Ishikawa (cell line): ENCODE data around the gene MACROD2.

Source experiments
- CEBPB ChIP-seq: IDR thresholded peaks from 2 replicates; pipeline ENCODE4 v1.6.1; 2012
- CREB1 ChIP-seq: IDR thresholded peaks from 2 replicates; pipeline ENCODE4 v1.6.1; 2012; ENCODE audit warnings: low read depth
- EGR1 ChIP-seq: IDR thresholded peaks from 2 replicates; pipeline ENCODE4 v1.6.1; 2012
- EP300 ChIP-seq: IDR thresholded peaks from 2 replicates; pipeline ENCODE4 v1.6.1; 2012; ENCODE audit warnings: borderline replicate concordance
- FOXM1 ChIP-seq: IDR thresholded peaks from 2 replicates; pipeline ENCODE4 v1.6.1; 2012; ENCODE audit warnings: low read depth, borderline replicate concordance
- NFIC ChIP-seq: IDR thresholded peaks from 2 replicates; pipeline ENCODE4 v1.6.1; 2012
- RAD21 ChIP-seq: IDR thresholded peaks from 2 replicates; pipeline ENCODE4 v1.6.1; 2012; ENCODE audit warnings: low read depth
- TAF1 ChIP-seq: IDR thresholded peaks from 2 replicates; pipeline ENCODE4 v1.6.1; 2012; ENCODE audit warnings: low read depth, mild to moderate bottlenecking
- TCF12 ChIP-seq: IDR thresholded peaks from 2 replicates; pipeline ENCODE4 v1.6.1; 2012; ENCODE audit warnings: low read depth
- TEAD4 ChIP-seq: IDR thresholded peaks from 2 replicates; pipeline ENCODE4 v1.6.1; 2012
- YY1 ChIP-seq: IDR thresholded peaks from 2 replicates; pipeline ENCODE4 v1.6.1; 2012; ENCODE audit warnings: low read depth
- ZBTB7A ChIP-seq: IDR thresholded peaks from 2 replicates; pipeline ENCODE4 v1.6.1; 2012; ENCODE audit warnings: low read depth
- TF ChIP-seq, protein P1 (sequence below): IDR thresholded peaks from 2 replicates; pipeline ENCODE4 v1.6.1; 2012; ENCODE audit warnings: low read depth, mild to moderate bottlenecking
- TF ChIP-seq, protein P2 (sequence below): IDR thresholded peaks from 2 replicates; pipeline ENCODE4 v1.6.1; 2012
- TF ChIP-seq, protein P3 (sequence below): IDR thresholded peaks from 2 replicates; pipeline ENCODE4 v1.6.1; 2012

The MACROD2 gene

DNA sequence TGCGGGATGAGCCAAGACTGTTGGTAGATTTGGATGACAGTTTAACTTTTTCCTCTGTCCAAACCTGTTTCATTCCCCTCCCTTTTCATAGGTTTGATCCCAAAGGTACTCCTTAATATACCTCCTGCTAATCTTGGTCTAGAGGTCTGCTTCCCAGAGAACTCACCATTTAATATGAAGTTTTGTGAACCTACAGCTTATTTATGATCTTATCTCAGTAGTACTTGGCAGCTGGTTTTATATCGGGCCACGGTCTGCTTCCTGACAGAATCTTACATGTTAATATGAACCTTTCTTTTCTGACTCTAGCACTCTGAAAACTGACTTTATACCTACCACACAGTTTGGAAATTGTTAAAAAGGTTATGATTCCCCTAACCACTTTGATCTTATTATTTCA, 138.7 kb downstream of the MACROD2 start:
- TF ChIP-seq, protein P1, sequence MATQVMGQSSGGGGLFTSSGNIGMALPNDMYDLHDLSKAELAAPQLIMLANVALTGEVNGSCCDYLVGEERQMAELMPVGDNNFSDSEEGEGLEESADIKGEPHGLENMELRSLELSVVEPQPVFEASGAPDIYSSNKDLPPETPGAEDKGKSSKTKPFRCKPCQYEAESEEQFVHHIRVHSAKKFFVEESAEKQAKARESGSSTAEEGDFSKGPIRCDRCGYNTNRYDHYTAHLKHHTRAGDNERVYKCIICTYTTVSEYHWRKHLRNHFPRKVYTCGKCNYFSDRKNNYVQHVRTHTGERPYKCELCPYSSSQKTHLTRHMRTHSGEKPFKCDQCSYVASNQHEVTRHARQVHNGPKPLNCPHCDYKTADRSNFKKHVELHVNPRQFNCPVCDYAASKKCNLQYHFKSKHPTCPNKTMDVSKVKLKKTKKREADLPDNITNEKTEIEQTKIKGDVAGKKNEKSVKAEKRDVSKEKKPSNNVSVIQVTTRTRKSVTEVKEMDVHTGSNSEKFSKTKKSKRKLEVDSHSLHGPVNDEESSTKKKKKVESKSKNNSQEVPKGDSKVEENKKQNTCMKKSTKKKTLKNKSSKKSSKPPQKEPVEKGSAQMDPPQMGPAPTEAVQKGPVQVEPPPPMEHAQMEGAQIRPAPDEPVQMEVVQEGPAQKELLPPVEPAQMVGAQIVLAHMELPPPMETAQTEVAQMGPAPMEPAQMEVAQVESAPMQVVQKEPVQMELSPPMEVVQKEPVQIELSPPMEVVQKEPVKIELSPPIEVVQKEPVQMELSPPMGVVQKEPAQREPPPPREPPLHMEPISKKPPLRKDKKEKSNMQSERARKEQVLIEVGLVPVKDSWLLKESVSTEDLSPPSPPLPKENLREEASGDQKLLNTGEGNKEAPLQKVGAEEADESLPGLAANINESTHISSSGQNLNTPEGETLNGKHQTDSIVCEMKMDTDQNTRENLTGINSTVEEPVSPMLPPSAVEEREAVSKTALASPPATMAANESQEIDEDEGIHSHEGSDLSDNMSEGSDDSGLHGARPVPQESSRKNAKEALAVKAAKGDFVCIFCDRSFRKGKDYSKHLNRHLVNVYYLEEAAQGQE: no peak
- TF ChIP-seq CREB1 (no peak), TCF12 (no peak), TEAD4 (no peak), EGR1 (no peak), CEBPB (no peak), EP300 (no peak), RAD21 (no peak), NFIC (no peak), YY1 (no peak), TAF1 (no peak), ZBTB7A (no peak)
- TF ChIP-seq, protein P2, sequence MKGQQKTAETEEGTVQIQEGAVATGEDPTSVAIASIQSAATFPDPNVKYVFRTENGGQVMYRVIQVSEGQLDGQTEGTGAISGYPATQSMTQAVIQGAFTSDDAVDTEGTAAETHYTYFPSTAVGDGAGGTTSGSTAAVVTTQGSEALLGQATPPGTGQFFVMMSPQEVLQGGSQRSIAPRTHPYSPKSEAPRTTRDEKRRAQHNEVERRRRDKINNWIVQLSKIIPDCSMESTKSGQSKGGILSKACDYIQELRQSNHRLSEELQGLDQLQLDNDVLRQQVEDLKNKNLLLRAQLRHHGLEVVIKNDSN: no peak
- TF ChIP-seq, protein P3, sequence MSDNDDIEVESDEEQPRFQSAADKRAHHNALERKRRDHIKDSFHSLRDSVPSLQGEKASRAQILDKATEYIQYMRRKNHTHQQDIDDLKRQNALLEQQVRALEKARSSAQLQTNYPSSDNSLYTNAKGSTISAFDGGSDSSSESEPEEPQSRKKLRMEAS: no peak

DNA sequence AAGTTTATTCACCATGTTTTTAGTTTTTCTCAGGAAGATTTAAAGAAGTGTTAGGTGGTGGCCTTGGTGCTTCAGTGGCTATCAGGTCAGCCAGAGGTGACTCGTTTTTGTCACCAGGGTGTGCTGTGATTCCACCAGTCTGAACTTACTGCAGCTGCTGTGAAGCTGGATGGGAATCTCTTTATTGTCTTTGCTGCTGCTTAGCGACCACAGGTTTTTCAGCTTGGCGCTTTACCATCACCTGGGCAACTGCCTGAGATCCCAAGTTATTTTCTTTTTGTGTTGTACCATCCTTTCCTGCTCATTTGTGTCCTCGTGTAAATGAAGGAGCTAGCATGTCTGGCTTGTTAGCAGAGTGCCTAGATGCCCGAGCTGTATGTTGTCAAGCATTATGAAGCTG, 146.9 kb downstream of the MACROD2 start:
- TF ChIP-seq RAD21 (peak; percentile 71), ZBTB7A (no peak)

DNA sequence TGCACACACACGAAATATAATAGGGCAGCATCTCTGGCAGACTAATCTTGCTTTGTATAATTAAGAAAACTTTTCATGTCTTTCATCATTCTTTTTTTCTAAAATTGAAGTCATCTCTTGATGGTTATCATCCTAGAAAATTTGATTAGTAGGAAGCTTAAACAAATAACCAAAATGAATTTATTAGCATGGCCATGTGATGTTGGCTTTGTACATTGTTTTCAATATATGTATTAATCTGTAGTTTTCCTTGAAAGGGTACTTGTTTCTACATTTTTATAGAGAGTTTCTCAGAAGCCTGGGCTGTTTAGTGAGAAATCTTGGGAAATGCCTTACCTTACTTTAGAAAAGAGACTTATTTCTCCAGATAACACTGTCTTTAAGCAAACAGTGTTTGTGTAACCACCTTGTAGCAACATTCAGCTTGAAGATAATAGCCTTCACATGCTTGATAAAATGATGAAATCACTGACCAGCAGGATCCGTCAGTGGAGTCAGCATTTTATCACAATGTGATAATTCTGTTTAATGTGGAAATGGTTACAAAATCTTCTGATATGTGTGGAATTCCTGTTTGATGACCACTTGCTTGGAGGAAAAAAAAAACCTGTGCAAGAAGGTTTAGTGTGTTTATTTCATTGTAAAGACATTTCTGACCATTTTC, 147.8 kb downstream of the MACROD2 start:
- TF ChIP-seq, protein P1: no peak
- TF ChIP-seq TCF12 (no peak), ZBTB7A (no peak), FOXM1 (no peak), NFIC (no peak), EP300 (no peak), RAD21 (no peak), YY1 (no peak)
- TF ChIP-seq, protein P2: no peak
- TF ChIP-seq, protein P3: no peak

DNA sequence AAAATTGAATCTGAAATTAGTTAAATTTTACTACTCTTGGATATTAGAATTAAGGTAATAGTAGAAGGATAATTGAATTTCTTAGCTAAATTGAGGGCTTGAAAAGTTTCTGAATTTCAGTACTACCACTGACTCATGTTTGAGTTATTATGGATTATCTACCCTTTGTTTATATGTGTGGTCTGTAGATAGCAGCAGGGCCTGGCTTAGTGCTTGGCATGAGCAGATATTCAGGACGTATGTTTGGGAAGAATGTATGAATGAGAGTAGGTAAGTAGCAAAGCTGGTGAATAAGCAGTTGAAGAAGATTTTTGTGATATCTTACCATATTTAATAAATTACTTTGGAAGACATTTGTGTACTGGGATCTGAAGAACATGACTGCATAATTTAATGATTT, 152.7 kb downstream of the MACROD2 start:
- TF ChIP-seq EGR1 (no peak), CREB1 (no peak), YY1 (no peak), ZBTB7A (no peak), EP300 (no peak), CEBPB (no peak), NFIC (no peak), TCF12 (no peak)
- TF ChIP-seq, protein P1: no peak

DNA sequence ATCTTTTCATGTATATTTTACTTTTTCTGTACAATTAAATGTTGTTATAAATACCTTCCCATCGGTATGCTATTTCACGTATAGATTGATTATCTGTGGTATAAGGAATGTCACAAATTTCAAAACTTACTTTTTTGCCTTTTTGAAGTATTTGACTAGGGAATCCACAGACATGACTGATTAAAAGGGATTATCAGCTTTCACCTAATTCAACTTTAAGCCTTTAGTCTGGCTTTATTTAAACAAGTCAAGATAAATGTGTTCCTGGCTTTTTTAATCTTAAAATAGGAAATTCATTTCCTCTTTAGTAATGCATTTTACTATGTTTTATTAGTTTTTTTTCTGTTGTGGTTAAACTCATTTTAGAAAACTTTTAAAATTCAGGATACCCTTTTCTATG, 160.0 kb downstream of the MACROD2 start:
- TF ChIP-seq CEBPB (no peak), TEAD4 (no peak), EGR1 (no peak), TAF1 (no peak), TCF12 (no peak), ZBTB7A (no peak), NFIC (no peak), RAD21 (no peak), EP300 (no peak)
- TF ChIP-seq, protein P2: no peak
- TF ChIP-seq, protein P3: no peak
- TF ChIP-seq, protein P1: no peak
